SW 1271 (cell line): ENCODE data around the gene CFAP20DC.
A peak's percentile ranks its signal among the peaks of the same experiment; 100 is the strongest.
"Not testable (repeated sequence)": the region's sequence is repeated elsewhere in the genome, so short reads cannot be mapped to it uniquely, and the experiment has no call there.

Experiments used
- DNase-seq, 2 experiments: peaks; one replicate each; lab custom pipeline; 2025; lab: John Stamatoyannopoulos, UW

Gene CFAP20DC

DNA sequence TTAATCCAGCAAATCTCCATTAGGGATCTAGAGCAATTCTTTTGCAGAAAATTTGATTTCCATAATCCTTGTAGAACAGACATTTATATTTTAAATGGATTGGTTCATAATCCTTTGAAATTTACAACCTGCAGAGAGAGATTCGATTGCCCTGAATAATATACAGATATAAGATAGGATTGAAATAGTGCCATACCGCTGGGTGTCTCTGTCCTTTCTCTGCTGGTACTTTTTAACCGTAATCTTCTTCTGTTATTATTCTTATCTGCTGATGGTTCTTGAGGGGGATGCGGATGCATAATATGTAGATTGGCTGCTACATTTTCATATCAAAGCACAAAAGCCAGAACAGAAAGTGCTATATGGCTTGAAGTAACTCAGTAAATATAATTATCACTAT lies 182.2 kb downstream of the CFAP20DC start:
- DNase-seq, result no peak

DNA sequence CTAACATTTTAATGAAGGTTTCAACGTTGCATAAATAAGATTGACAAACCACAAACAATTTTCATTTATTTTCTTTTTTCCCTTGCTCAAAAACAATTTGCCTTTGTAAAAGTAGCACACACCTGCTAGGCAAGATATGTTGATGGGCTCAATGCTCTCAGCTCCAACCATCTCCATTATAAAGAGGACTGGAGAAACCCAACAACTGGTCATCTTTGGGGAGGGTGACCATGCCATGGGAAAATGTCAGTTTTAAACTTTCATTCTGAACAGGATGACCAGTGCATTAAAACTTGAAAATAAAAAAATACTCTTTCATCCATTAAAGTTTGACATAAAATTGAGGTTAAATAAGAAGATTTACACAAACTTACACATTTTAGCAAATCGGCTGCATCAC lies 183.7 kb downstream of the CFAP20DC start:
- no peak for DNase-seq

DNA sequence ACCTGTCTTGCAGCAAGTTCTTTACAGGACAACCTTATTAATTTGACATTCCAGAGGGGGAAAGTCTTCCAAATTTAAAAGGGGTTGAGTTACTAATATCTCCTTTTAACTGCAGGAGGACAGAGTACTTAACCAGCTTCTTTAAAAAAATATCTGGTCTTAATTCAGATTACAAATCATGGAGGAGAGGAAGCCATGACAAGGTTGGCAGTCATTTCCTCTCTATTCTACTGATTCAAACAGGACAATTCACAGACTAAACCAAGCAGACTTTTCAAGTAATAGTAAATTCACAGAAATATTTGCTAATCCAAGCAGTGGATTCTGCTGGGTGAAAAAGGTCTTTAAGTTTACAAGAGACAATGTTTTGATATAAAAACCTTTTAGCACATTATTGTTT lies 185.3 kb downstream of the CFAP20DC start:
- no peak for DNase-seq

DNA sequence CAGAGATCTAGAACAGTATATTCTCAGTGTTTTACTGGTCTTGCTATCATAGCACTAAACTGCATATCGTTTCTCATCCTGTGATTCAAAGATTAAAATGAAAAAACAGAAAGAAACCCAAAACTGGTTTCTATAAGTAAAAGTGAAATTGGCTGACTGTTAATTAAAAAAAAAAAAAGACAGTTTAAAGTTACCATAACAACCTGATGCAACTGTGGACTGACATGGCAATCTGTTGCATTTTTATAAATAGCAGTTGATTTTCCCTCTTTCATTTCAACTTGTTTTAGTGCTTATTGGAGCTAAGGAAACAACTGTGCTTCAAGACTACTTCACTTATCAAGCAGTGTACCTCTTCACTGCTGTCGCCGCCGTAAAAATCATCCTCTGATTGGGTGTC lies 186.6 kb downstream of the CFAP20DC start:
- DNase-seq, result no peak

DNA sequence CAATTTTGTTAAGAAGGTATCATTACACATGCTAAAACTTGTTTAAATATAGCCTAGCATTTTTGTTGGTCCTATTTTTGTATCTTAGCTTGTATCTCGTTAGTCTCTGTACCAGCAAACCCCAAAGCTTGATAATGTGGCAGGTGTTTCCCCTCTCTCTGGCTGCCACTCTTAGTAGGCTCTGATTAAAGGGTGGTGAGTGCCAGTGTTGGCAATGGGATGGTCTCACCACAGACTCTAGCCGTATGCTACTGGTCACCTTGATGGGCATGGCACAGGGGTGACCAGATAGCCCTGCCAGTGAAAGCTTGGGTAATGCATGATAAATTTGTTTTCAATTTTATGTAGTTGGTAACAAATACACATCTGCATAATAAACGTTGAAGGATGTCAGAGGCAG lies 188.3 kb downstream of the CFAP20DC start:
- DNase-seq, result no peak

DNA sequence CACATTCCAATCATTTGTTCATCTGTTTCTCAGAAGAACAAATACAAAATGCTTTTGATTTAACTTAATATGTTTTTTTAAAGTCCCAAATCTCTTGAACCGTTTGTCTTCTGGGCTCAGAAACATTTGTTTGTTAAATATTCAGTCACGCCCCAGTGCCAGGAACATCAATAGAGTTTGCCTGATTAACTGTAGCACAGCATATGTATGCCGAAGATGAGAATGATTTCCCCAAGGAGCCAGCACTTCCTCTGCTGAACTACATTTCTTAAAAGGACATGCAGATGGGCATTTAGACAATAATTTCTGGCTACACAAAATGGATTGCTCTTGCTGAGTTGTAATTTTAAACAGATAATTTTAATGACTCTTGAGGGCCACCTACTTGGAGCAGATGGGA lies 191.7 kb downstream of the CFAP20DC start:
- DNase-seq, result no peak

DNA sequence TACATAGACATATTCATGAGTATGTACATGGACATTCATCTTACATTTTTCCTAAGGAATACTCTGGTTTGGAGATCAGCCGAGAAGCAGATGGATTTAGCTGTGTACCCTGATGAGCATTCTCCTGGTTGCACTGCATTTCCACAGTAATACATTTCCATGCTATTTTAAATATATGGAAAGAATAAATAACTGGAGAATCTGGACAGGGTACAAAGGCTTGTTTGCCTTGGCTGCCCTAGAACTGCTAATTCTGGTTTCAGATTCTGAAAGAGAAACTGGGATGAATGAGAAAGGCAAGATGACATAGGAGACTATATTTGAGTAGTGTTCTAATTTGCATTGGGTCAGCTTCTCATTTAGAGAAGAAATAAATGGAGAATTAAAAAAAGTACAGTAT lies 192.4 kb downstream of the CFAP20DC start:
- DNase-seq, result no peak

DNA sequence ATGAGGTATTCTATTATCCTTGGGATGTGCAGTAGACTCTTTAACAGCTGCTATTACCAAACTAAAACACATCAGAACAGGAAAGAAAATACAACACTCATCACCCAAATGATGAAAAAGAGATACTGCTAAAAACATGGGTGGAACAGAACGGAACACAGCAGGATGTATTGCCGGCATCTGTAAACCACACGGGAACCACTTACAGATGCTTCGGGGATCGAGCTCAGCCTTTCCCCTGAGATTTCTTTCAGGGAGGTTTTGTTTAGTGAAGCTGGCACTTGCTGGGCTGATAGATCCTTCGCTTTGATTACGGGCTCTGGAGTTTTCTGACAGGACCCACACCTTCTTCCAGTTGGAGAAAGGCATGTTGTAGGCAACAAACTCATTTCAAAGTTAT lies 201.0 kb downstream of the CFAP20DC start:
- no peak for DNase-seq

DNA sequence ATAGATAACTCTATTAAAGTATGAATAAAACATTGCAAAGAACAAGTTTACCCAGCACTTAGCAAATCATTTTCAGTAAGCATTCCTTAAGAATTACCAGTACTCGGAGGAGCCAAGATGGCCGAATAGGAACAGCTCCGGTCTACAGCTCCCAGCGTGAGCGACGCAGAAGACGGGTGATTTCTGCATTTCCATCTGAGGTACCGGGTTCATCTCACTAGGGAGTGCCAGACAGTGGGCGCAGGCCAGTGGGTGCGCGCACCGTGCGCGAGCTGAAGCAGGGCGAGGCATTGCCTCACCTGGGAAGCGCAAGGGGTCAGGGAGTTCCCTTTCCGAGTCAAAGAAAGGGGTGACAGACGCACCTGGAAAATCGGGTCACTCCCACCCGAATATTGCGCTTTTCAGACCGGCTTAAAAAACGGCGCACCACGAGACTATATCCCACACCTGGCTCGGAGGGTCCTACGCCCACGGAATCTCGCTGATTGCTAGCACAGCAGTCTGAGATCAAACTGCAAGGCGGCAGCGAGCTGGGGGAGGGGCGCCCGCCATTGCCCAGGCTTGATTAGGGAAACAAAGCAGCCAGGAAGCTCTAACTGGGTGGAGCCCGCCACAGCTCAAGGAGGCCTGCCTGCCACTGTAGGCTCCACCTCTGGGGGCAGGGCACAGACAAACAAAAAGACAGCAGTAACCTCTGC lies 207.6 kb downstream of the CFAP20DC start:
- DNase-seq, result not testable (repeated sequence)

DNA sequence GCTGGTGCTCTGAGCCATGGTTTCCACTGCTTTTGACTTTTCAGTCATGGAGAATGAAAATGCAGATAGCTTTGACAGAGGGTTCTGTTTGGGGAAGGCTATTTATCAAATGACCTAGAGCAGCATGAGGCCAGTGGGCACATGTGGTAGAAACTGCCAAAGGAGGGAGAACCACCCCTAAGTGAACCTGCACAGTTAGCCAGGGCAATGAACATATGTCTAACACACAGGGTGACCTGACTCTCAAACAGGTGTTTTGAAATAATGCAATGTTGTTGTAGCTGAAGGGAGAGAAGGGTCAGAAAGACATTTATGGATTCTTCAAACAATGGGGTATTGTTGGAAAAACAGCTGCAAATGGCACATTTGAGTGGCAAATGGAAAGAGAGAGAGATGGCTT lies 208.9 kb downstream of the CFAP20DC start:
- DNase-seq, result no peak

DNA sequence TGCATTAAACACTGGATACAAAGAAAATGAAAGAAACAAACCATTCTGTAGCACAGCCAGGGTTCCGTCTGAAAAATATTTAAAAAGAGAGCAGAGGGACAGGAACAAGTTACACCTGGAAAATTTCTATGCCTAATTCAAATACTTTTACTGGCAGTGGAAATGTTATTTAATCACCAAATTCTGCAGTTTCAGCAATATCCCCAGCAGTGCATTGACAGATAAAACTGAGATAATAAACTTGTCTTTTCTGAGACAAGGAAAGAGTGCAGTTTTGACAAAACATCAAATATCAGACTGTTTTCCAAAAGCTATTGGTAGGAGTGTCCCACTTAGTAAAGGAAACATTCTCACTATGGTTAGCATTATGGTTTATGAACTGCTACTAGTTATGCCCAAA lies 209.9 kb downstream of the CFAP20DC start:
- DNase-seq, result no peak

DNA sequence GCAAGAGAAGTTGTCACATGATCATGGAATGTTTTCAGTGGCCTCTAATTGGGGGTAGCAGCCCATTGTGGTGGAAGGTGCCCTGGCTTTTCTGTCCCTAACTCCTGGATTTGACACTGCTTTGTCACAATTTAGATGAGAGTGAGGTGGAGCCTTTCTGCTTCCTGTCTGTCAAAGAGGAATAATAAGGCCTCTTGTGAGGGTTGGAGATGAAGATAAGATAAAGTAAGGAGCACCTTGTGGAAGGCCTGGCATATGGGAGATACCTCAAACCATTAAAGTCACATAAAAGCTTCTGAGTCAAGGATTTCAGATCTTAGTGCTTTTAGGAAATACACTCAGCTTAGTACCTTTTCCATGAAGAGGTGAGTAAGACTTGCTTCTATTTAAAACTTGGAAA lies 210.6 kb downstream of the CFAP20DC start:
- no peak for DNase-seq

DNA sequence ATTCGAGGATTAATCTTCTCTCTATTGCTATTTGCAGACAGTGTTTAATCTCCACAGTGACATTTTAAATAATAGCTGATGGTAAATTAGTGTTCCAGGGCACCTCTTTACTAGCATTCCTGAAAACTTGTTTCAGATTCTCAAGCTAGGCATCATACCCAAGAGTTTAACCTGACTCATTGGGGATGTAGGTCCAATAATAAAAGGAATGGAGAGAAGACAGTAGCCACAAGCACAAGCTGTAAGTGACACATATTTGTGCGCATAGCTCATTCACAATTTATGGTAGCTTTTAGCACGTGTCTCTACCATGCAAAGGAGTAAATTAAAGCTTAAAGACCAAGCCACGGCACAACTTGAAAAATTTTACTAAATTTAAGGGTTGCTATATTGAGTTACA lies 212.0 kb downstream of the CFAP20DC start:
- DNase-seq, result no peak

DNA sequence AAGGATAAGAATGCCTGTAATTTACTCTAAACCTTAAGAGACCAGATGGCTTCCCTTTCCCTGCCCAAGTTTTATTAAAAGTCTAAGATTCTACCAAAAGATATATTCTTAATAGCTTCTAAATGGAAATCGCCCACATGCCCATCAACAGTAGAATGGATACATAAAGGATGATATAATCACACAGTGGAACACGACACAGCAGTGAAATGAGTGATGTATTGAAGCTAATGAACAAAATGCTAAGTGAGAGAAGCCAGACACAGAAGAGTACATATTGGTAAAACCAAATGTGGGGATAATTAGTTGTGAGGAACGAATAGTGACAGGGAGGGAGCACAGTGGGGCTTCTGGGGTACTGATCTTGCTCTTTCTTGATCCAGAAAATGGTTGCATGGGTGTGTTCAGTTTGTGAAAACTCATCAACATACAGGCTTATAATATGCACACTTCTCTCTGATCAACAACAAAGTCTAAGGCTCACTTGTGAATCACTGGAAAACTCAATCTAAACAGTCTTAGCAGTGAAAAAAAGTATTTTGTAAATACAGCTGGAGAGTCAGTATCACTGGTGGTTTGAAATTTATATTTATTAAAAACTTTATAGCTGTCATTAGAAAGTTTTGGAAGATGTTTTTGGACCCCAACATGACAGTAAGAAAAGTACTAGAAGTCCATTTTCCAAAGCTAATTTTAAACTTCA lies 212.5 kb downstream of the CFAP20DC start:
- no peak for DNase-seq

DNA sequence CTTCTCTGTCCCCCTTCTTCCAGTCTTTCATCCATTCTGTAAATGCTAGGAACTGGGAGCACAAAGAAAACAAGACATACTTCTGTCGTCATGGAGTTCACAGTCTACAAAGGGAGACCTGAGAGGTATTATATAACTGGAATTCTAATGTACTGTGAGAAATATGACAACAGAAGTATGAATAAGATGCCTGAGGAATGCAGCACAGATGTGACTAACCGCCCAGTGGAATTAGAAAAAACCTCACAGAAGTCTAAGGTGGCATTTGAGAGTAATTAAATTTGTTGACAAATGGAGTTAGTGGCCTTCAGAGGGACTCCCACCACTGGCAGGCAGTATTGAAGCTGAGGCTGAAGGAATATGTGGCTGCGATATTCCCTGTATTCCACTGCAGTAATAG lies 214.7 kb downstream of the CFAP20DC start:
- peak in 1 of 2 experiments; percentile 2 for DNase-seq

DNA sequence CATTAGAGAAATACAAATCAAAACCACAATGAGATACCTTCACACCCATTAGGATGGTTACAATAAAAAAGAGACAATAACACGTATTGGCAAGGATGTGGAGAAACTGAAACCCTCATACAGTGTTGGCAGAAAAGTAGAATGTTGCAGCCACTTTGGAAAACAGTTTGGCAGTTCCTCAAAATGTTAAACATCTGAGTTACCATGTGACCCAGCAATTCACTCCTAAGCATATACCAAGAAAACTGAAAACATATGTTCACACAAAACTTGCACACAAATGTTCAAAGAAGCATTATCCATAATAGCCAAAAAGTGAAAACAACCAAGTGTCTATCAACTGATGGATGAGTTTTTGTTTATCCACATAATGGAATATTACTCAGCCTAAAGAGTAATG lies 216.3 kb downstream of the CFAP20DC start:
- no peak for DNase-seq

DNA sequence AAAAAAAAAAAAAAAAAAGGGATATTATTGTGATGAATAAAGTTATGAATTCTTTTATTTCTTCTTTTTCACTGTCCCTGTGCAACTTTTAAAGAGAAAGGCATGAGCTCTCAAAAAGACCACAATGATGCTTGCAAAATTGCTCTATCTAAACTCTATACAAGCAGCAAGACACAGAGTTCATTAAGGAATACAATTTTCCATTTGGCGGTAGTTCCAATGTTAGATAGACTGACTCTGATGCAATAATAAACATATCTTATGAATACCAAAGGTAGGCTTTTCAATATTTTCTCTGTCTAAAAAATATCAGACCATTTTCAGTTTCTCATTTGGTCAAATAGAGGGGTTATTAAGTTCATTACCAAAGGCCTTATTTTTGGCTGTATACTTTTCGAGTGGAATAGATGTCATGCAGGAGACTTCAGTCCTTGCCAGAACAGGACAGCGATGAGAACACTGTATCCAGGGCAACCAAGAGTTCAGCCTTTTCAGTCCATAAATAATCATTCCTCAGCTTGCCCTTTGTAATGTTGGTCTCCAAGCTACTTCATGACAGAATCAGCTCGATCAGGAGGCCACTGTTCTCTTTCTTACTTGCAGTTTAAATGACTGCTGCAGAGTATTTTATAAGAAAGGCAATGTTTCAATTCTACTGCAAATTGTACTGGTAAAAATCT lies 220.4 kb downstream of the CFAP20DC start:
- DNase-seq, result no peak

DNA sequence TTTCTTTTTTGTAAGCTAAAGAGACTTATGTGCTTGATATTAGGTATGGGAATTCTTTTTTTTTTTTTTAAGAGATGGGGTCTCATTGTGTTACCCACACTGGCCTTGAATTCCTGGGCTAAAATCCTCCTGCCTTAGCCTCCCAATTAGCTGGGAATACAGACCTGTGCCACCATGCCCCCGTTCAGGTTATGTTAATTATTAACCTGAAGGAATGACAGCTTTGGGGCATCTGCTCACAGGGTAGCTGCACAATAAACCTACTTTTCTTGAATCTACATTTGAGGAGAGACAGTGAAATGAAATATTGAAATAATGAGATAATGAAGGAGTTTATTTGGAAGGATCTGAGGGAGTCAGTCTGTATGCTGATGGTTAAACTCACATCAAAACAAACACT lies 225.0 kb downstream of the CFAP20DC start:
- no peak for DNase-seq

DNA sequence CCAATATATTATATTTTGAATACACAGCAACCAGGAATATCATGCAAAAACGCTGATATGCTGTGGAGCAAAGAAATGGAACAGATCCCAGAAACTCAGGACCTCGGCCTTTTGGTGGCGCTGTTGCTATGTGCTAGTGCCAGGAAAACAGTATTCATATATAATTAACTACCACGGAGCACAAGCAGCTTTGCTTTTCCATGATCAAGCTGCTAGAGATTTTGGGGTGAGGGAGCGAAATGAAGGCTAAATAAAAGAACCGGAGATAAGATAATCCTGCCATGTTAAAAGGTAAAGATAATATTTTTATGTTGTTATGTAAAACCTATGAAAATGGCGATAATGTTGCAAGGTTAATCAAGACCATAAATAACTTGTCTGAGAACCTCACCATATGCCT lies 225.5 kb downstream of the CFAP20DC start:
- peak in 1 of 2 experiments; percentile 24 for DNase-seq

DNA sequence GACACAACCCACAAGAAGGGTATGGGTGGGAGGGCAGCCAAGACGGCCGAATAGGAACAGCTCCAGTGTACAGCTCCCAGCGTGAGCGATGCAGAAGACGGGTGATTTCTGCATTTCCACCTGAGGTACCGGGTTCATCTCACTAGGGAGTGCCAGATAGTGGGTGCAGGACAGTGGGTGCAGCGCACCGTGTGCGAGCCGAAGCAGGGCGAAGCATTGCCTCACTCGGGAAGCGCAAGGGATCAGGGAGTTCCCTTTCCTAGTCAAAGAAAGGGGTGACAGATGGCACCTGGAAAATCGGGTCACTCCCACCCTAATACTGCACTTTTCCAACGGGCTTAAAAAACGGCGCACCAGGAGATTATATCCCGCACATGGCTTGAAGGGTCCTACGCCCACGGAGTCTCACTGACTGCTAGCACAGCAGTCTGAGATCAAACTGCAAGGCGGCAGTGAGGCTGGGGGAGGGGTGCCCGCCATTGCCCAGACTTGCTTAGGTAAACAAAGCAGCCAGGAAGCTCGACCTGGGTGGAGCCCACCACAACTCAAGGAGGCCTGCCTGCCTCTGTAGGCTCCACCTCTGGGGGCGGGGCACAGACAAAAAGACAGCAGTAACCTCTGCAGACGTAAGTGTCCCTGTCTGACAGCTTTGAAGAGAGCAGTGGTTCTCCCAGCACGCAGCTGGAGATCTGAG lies 243.1 kb downstream of the CFAP20DC start:
- not testable (repeated sequence) for DNase-seq

DNA sequence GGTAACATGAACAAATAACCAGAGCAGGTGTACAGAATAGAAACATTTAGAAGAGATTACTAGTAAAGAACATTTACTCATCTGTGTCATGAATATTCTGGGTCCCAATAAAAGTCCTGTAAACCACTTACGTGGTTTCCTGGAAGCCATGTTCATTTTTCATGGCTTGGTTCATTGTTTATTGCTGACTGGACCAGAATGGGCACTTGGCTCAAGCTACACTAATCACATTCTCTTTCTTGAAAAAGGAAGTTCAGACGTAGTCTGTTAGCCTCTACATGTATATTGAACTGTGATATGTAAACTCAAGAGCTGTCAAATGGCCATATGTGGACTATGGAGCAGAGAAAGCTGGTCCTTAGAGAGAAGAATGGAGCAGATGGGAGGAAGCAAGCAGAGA lies 244.9 kb downstream of the CFAP20DC start:
- DNase-seq, result no peak

DNA sequence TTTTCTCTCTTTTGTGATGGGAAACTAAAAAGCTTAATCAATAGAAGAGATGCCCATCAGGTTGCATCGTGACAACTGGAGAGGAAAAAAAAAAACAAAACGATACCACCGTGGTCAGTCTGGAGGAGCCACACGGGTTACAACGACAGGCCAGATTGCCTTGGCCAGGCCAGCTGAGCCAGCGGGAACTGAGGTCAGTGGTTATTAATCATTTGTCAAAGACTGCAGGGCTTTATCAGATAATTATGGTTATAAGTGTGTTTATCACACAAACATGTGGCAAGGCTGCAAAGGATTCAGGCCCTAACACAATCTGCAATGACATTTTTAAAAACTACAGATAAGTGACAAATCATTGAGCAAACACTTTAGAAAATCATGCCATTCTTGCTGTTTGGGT lies 248.3 kb downstream of the CFAP20DC start:
- DNase-seq, result no peak

DNA sequence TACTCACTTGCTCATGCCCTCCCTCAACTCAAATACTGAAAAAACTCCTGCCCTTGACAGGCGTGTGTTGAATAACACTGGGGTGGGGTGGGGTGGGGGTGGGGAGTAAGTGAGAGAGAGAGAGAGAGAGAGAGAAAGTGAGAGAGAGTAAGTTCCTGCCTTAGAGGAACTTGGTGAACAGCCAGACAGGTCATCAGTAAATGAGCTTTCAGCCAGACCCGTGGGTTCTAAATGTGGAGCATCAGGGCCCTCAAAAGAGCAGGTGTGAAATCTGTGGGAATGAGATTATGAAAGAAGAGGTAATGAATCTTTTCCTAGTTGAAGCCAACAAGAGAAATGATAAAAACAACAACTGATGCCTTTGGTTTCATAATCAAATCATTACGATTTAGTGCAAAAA lies 248.9 kb downstream of the CFAP20DC start:
- no peak for DNase-seq
